Measurements from ENCODE around the gene SHMT2. TPM values are rescaled to one million over a fixed set of nuclear protein-coding genes. Genes with fewer than 3 reads are reported as not detected.

SHMT2 gene
- total RNA-seq, 1 experiment from 2014 or later, result 280 TPM

- Histone ChIP-seq H4K20me1 (ENCODE audit: insufficient read depth) (no peaks in the 10 kb centered on the region), H3K9me3 (ENCODE audit: control insufficient read depth in 1 of 2, insufficient read depth in 1 of 2, low read depth in 1 of 2, low read length in 2 of 2) (no peaks in the 10 kb centered on the region), H3K9me2 (ENCODE audit: insufficient read depth) (no peaks in the 10 kb centered on the region), H3K79me2 (ENCODE audit: insufficient read depth, low read length) (no peaks in the 10 kb centered on the region), H3K36me3 (ENCODE audit: control insufficient read depth in 1 of 2, insufficient read depth in 2 of 2, low read length in 2 of 2) (no peaks in the 10 kb centered on the region), H3K27me3 (ENCODE audit: insufficient read depth, low read length) (no peaks in the 10 kb centered on the region), H2AFZ (ENCODE audit: low read depth, low read length, poor library complexity, severe bottlenecking) (no peak overlapping the region), H3K27ac (ENCODE audit: low read depth, low read length) (no peak overlapping the region), H3K9ac (ENCODE audit: low read length) (no peak overlapping the region), H3K4me2 (ENCODE audit: low read length) (no peak overlapping the region), H3K4me1 (ENCODE audit: control insufficient read depth in 1 of 2, insufficient read depth in 2 of 2, low read length in 2 of 2) (peaks cover 18 to 21% of the 10 kb centered on the region in 2 experiments), H3K4me3 (replicated peaks in 1 of 2; ENCODE audit: low read depth in 1 of 2, low read length in 2 of 2) (no peak overlapping the region)
- ChIA-PET RAD21 (ENCODE audit: low non-redundant PET in 1 of 2, low total read pairs in 2 of 2, uncharacterized antibody in 2 of 2, unreplicated experiment in 2 of 2) (no interaction called here), POLR2A (no interaction called here), CTCF (no interaction called here)
- BruUV-seq (replicated peaks), result no TSS peak
- DNase-seq (ENCODE audit: low read depth, low spot score) (no peak), ATAC-seq (no peak)
- TF ChIP-seq EZH2 (IDR thresholded peaks at IDR 0.05) (no peak), SP1 (IDR thresholded peaks at IDR 0.05; ENCODE audit: low read depth) (no peak), POLR2A (IDR thresholded peaks at IDR 0.05; ENCODE audit: borderline replicate concordance, extremely low read depth, insufficient read depth, insufficient read length) (no peak), REST (IDR thresholded peaks at IDR 0.05; ENCODE audit: low read depth) (no peak), CBX3 (IDR thresholded peaks at IDR 0.05; ENCODE audit: low read depth) (no peak), MAX (IDR thresholded peaks at IDR 0.05) (no peak)
- intact Hi-C loops (cut with micrococcal nuclease), result loop anchor here (10.0 kb wide), 1 partner anchor 124 kb away; the partner anchor contains the start of gene LRP1
These were observed 19.6 kb downstream of the SHMT2 start for GRCh38 chr12:57248934-57249742.
